Activated CD8-positive, alpha-beta T cell treated with anti-CD3 and anti-CD28 coated beads, Interleukin-2, amount 10 ng/mL, durations not matched to agents 7 days and 5 days (primary cell): ENCODE results near the gene CRIM1. TPM values are rescaled to one million over a fixed set of nuclear protein-coding genes. Genes with fewer than 3 reads are reported as not detected.

Experiments
- ATAC-seq: fragments of 150-1000 bp; cut with Tn5 transposase; one replicate; pipeline ENCODE4 v1.10.0; 2021; ENCODE audit warnings: moderate library complexity
- CTCF ChIA-PET: fragments of 350-600 bp; sonication (Branson Sonifier 250); formaldehyde crosslinking; loops from one replicate; lab custom pipeline; 2021; ENCODE audit warnings: antibody characterized with exemption; lab: Charles Lee
- POLR2A ChIA-PET: fragments of 350-600 bp; sonication (Branson Sonifier 250); formaldehyde crosslinking; loops from one replicate; lab custom pipeline; 2021; ENCODE audit warnings: antibody characterized with exemption; lab: Charles Lee
- DNase-seq: peaks from one replicate; pipeline ENCODE4 v3.0.0-alpha.2; 2020
- H3K27ac Mint-ChIP-seq: one replicate; pipeline ENCODE4 v1.8.0; 2021; ENCODE audit warnings: mild to moderate bottlenecking, mixed read lengths
- H3K27me3 Mint-ChIP-seq: one replicate; pipeline ENCODE4 v1.8.0; 2021; ENCODE audit warnings: low read depth, mixed read lengths
- H3K36me3 Mint-ChIP-seq: one replicate; pipeline ENCODE4 v1.8.0; 2021; ENCODE audit warnings: low read depth, mixed read lengths
- H3K4me1 Mint-ChIP-seq: one replicate; pipeline ENCODE4 v1.8.0; 2021; ENCODE audit warnings: low read depth, mixed read lengths
- H3K4me3 Mint-ChIP-seq: one replicate; pipeline ENCODE4 v1.8.0; 2021; ENCODE audit warnings: mild to moderate bottlenecking, mixed read lengths
- H3K9me3 Mint-ChIP-seq: one replicate; pipeline ENCODE4 v1.8.0; 2022; ENCODE audit warnings: mixed read lengths; ENCODE audit not compliant: insufficient read depth
- total RNA-seq, 2 experiments: library from RNA; stranded (reverse); gene quantifications; one replicate each; pipeline ENCODE4 v1.2.3, GENCODE V29; 2021

Gene CRIM1
- total RNA-seq, 2 experiments from 2014 or later, result 3.7 to 4.4 TPM

DNA sequence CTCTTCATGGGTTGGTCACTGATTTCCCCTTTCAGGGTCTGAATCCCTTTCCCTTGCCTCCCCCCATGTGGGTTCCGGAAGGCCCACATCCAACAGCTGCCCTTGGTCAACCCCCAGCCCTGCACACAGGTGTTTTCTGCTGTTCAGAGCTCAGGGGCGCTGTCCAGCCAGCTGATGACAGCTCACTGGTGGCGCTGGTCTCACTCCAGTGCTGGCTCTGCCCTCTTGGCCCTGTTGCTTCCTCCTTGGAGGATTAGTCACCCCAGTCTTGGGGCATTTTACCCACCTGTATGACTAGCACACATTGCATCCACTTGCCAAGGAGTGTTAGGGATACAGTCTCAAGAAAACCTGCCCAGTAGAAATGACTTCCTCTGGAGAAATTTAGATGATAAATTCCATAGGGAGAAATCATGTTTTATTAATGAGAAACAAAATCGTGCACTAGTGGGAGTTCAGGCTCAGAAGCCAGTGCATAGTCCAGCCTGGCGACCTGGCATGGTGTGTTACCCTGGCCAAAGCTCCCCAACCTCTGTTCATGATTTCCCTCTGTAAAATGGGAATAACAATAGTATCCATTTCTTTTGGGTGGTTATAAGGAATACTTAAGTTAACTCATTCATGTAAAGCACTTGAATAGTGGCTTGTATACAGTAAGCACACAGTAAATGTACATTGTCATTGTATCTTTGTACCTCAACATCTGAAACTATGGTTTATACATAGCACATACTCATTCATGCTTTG lies 21.6 kb downstream of the CRIM1 start:
- H3K4me3 Mint-ChIP-seq, result no peak overlapping the region
- ChIA-PET POLR2A (no interaction called here), CTCF (no interaction called here)
- no peak overlapping the region for H3K27ac Mint-ChIP-seq
- peaks cover 10% of the 10 kb centered on the region for H3K4me1 Mint-ChIP-seq
- no peaks in the 10 kb centered on the region for H3K36me3 Mint-ChIP-seq
- no peaks in the 10 kb centered on the region for H3K27me3 Mint-ChIP-seq
- DNase-seq (no peak), ATAC-seq (no peak)
- no peaks in the 10 kb centered on the region for H3K9me3 Mint-ChIP-seq

GRCh38 chr2:36379710-36380448 lies 24.3 kb downstream of the CRIM1 start:
- DNase-seq (no peak), ATAC-seq (no peak)
- no peak overlapping the region for H3K4me3 Mint-ChIP-seq
- H3K9me3 Mint-ChIP-seq, result no peaks in the 10 kb centered on the region
- no peaks in the 10 kb centered on the region for H3K36me3 Mint-ChIP-seq
- POLR2A ChIA-PET, result no interaction called here
- no peak overlapping the region for H3K27ac Mint-ChIP-seq
- no peaks in the 10 kb centered on the region for H3K4me1 Mint-ChIP-seq
- CTCF ChIA-PET, result no interaction called here
- H3K27me3 Mint-ChIP-seq, result no peaks in the 10 kb centered on the region

- Mint-ChIP-seq H3K4me3 (no peak overlapping the region), H3K27me3 (no peaks in the 10 kb centered on the region), H3K4me1 (no peaks in the 10 kb centered on the region), H3K9me3 (no peaks in the 10 kb centered on the region), H3K36me3 (no peaks in the 10 kb centered on the region), H3K27ac (no peak overlapping the region)
- DNase-seq (no peak), ATAC-seq (no peak)
- ChIA-PET POLR2A (no interaction called here), CTCF (no interaction called here)
Measured at GRCh38 chr2:36380624-36381481, 25.3 kb downstream of the CRIM1 start.

- ChIA-PET CTCF (no interaction called here), POLR2A (no interaction called here)
- no peaks in the 10 kb centered on the region for H3K9me3 Mint-ChIP-seq
- H3K27me3 Mint-ChIP-seq, result no peaks in the 10 kb centered on the region
- DNase-seq (no peak), ATAC-seq (no peak)
- H3K27ac Mint-ChIP-seq, result no peak overlapping the region
- peaks cover under 1% of the 10 kb centered on the region for H3K4me1 Mint-ChIP-seq
- no peak overlapping the region for H3K4me3 Mint-ChIP-seq
- H3K36me3 Mint-ChIP-seq, result no peaks in the 10 kb centered on the region
Measured at GRCh38 chr2:36381993-36382392, 26.4 kb downstream of the CRIM1 start.

DNA sequence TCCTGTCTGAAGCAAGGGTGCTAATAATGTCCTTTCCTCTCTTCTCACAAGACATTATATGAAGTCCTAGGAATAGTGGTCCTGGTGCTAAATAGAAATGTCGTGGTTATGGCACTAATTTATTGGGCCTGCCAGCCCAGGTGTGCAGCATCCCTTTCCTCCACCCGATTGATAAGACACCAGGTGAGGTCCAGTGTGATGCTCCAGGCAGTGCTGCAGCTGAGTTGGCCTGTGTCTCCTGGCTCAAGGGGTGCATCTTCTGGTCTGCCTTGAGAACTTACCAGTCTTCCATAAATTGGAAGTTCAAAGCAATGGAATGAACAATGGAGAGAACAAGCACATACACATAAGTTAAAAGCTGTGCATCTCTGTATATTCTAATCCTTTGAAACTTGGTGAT lies 26.9 kb downstream of the CRIM1 start:
- ChIA-PET CTCF (no interaction called here), POLR2A (no interaction called here)
- no peaks in the 10 kb centered on the region for H3K9me3 Mint-ChIP-seq

DNA sequence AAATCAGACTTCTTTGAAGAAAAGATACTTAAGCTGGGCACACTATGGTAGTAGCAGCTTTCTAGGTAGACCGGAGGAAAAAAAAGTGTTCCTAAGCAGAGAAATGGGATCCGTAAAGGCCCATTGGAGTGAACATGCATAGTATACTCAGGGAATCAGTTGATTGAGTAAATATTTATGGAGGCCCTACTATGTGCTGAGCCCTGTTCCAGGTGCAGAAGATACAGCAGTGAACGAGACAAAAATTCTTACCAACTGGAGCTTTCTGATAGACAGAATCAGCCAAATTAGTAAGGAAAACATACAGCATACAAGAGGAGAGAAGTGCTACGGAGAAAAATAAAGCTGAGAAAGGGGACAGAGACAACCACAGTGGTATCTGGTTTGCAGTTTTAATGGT lies 28.1 kb downstream of the CRIM1 start:
- Mint-ChIP-seq H3K9me3 (no peaks in the 10 kb centered on the region), H3K4me3 (no peak overlapping the region), H3K27me3 (no peaks in the 10 kb centered on the region), H3K36me3 (no peaks in the 10 kb centered on the region), H3K27ac (no peak overlapping the region), H3K4me1 (peaks cover 9% of the 10 kb centered on the region)
- no peak for DNase-seq
- ChIA-PET POLR2A (interaction anchor here (0.7 kb wide), 1 partner anchor 10 kb away, joined by 4 read pairs; no protein-coding TSS in a partner anchor), CTCF (no interaction called here)
- ATAC-seq, result no peak

More for the DNA sequence above, 26.9 kb downstream of the CRIM1 start:
- H3K4me3 Mint-ChIP-seq, result no peak overlapping the region
- H3K27me3 Mint-ChIP-seq, result no peaks in the 10 kb centered on the region
- H3K36me3 Mint-ChIP-seq, result no peaks in the 10 kb centered on the region
- DNase-seq, result no peak
- no peak overlapping the region for H3K27ac Mint-ChIP-seq
- H3K4me1 Mint-ChIP-seq, result peaks cover 5% of the 10 kb centered on the region
- no peak for ATAC-seq

DNA sequence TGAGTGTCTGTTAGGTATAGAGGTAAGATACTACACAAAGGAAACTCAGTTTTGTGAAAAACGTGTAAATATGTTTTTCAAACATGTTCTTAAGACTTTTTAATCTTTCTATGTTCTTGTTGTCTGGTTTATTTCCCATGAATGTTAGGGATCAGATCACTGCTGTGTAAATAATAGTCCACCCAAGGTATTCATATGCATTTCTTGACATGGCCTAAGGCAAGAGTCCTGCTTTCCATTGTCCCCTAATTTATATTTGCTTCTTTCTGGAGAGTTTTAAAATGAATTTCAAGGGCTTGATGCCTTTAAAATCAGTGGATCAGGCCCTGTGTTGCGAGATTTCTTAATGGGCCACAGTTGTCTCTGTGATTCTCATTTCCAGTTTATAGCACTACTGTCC lies 28.9 kb downstream of the CRIM1 start:
- no peak for ATAC-seq
- no peaks in the 10 kb centered on the region for H3K9me3 Mint-ChIP-seq

GRCh38 chr2:36385603-36386002 lies 30.0 kb downstream of the CRIM1 start:
- ChIA-PET CTCF (no interaction called here), POLR2A (interaction anchor here (0.5 kb wide), 1 partner anchor 142 kb away, joined by 4 read pairs; no protein-coding TSS in a partner anchor)
- no peak for ATAC-seq
- peaks cover 3% of the 10 kb centered on the region for H3K27me3 Mint-ChIP-seq
- H3K9me3 Mint-ChIP-seq, result no peaks in the 10 kb centered on the region
- no peak for DNase-seq
- no peaks in the 10 kb centered on the region for H3K36me3 Mint-ChIP-seq
- peaks cover 9% of the 10 kb centered on the region for H3K4me1 Mint-ChIP-seq
- H3K27ac Mint-ChIP-seq, result no peak overlapping the region
- no peak overlapping the region for H3K4me3 Mint-ChIP-seq

More for the DNA sequence above, 28.9 kb downstream of the CRIM1 start:
- Mint-ChIP-seq H3K4me3 (no peak overlapping the region), H3K27me3 (peaks cover 3% of the 10 kb centered on the region), H3K36me3 (no peaks in the 10 kb centered on the region), H3K4me1 (peaks cover 9% of the 10 kb centered on the region), H3K27ac (no peak overlapping the region)
- POLR2A ChIA-PET, result no interaction called here
- CTCF ChIA-PET, result no interaction called here
- no peak for DNase-seq

GRCh38 chr2:36387258-36387916 lies 31.8 kb downstream of the CRIM1 start:
- H3K9me3 Mint-ChIP-seq, result no peaks in the 10 kb centered on the region
- no peak for ATAC-seq
- CTCF ChIA-PET, result no interaction called here
- POLR2A ChIA-PET, result no interaction called here
- H3K4me1 Mint-ChIP-seq, result peaks cover 9% of the 10 kb centered on the region
- peaks cover 3% of the 10 kb centered on the region for H3K27me3 Mint-ChIP-seq
- no peak overlapping the region for H3K4me3 Mint-ChIP-seq
- no peak overlapping the region for H3K27ac Mint-ChIP-seq
- no peaks in the 10 kb centered on the region for H3K36me3 Mint-ChIP-seq
- no peak for DNase-seq

DNA sequence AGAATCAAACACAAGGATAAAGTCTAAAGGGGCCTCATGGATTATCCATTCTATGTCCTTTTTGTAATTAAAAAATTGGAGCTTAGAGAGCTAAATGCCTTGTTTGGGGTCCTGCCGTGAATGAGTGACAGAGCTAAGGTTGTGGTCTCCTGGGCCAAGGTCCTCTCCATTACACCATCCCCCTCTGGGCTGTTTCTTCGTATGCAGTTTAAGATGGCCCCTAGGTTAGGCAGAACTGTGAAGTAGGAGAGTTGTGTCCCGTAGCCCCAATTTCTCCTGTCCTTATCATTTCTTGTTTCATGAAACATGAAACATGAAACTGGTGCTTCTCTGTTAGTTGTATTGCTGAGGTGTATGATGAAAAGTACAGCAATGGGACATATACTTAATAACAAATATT lies 32.9 kb downstream of the CRIM1 start:
- Mint-ChIP-seq H3K36me3 (no peaks in the 10 kb centered on the region), H3K4me1 (peaks cover 9% of the 10 kb centered on the region), H3K27me3 (peaks cover 4% of the 10 kb centered on the region), H3K27ac (no peak overlapping the region), H3K9me3 (no peaks in the 10 kb centered on the region), H3K4me3 (no peak overlapping the region)
- POLR2A ChIA-PET, result no interaction called here
- ATAC-seq (no peak), DNase-seq (no peak)
- CTCF ChIA-PET, result no interaction called here

GRCh38 chr2:36389091-36389564 lies 33.5 kb downstream of the CRIM1 start:
- DNase-seq (no peak), ATAC-seq (no peak)
- H3K9me3 Mint-ChIP-seq, result no peaks in the 10 kb centered on the region
- H3K4me3 Mint-ChIP-seq, result no peak overlapping the region
- no peaks in the 10 kb centered on the region for H3K36me3 Mint-ChIP-seq
- H3K27me3 Mint-ChIP-seq, result peaks cover 5% of the 10 kb centered on the region
- ChIA-PET POLR2A (no interaction called here), CTCF (no interaction called here)
- peaks cover 9% of the 10 kb centered on the region for H3K4me1 Mint-ChIP-seq
- H3K27ac Mint-ChIP-seq, result no peak overlapping the region
